ENCODE results near the gene TTI1.

The TTI1 gene

DNA sequence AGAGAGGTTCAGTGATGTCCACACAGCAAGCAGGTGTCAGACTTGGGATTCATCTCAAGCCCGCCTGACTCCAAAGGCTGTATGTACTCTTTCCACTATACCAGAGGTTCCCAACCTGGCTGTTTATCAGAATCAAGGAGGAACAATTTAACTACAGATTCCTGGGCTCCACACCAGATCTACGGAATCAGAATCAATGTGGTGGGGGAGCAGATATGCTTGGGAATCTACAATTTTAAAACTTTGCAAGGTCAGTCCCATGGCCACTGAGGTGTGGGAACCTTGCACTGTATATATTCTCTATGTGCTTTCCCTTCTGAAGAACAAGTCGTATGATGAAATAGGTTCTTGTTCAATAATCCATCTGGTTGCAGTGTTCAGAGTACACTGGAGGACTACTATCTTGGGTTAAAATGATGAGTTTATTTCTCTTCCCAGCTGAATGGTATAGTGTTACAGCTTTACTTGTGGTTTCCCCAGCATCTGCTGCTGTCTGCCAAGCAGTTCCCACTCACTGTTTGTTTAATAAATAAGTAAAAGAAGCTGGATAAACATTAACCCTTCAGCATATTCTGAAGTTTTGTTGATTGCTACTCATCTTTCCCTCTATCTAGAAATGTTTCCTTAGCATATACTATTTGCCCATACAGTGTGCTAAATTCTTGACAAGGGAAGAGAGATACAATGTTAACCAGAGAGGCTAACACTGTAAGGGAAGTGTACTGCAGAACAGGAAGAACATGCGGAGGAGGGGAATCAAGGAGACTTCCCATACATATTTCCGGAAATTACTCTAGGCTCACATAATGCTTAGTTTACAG lies 9.9 kb downstream of the TTI1 start:
- TF ChIP-seq EZH2 (IDR thresholded peaks at IDR 0.05; ENCODE audit: borderline replicate concordance, low read depth, low read length, severe bottlenecking) = no peak
- TF ChIP-seq, protein P1, sequence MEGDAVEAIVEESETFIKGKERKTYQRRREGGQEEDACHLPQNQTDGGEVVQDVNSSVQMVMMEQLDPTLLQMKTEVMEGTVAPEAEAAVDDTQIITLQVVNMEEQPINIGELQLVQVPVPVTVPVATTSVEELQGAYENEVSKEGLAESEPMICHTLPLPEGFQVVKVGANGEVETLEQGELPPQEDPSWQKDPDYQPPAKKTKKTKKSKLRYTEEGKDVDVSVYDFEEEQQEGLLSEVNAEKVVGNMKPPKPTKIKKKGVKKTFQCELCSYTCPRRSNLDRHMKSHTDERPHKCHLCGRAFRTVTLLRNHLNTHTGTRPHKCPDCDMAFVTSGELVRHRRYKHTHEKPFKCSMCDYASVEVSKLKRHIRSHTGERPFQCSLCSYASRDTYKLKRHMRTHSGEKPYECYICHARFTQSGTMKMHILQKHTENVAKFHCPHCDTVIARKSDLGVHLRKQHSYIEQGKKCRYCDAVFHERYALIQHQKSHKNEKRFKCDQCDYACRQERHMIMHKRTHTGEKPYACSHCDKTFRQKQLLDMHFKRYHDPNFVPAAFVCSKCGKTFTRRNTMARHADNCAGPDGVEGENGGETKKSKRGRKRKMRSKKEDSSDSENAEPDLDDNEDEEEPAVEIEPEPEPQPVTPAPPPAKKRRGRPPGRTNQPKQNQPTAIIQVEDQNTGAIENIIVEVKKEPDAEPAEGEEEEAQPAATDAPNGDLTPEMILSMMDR (IDR thresholded peaks at IDR 0.05; ENCODE audit: borderline replicate concordance, extremely low read depth, low read length, poor library complexity, severe bottlenecking) = no peak
- H3K4me3 ChIP-seq (ENCODE audit: low read depth in 1 of 2, low read length in 2 of 2) = no peak overlapping the region
- H4K20me1 ChIP-seq (ENCODE audit: insufficient read depth, low read length) = peaks cover 59% of the 10 kb centered on the region
- H3K9ac ChIP-seq (ENCODE audit: low read depth, low read length) = no peak overlapping the region
- no peak overlapping the region for H3K4me2 ChIP-seq (ENCODE audit: insufficient read depth, low read length)
- H3K4me1 ChIP-seq (ENCODE audit: insufficient read depth, low read length) = no peaks in the 10 kb centered on the region
- H3K36me3 ChIP-seq (ENCODE audit: insufficient read depth, low read length) = peaks cover 49% of the 10 kb centered on the region
- ATAC-seq (ENCODE audit: insufficient read depth, low read depth) (no peak), DNase-seq (no peak)
- no peak overlapping the region for H2AFZ ChIP-seq (ENCODE audit: low read depth, low read length)
- H3K9me3 ChIP-seq (ENCODE audit: insufficient read depth, low read length, severe bottlenecking) = peaks cover 14% of the 10 kb centered on the region
- H3K79me2 ChIP-seq (ENCODE audit: insufficient read depth, low read length) = peaks cover 100% of the 10 kb centered on the region
- no peak overlapping the region for H3K27ac ChIP-seq (ENCODE audit: low read length)
- no peaks in the 10 kb centered on the region for H3K27me3 ChIP-seq (ENCODE audit: insufficient read depth, low read length, poor library complexity)

DNA sequence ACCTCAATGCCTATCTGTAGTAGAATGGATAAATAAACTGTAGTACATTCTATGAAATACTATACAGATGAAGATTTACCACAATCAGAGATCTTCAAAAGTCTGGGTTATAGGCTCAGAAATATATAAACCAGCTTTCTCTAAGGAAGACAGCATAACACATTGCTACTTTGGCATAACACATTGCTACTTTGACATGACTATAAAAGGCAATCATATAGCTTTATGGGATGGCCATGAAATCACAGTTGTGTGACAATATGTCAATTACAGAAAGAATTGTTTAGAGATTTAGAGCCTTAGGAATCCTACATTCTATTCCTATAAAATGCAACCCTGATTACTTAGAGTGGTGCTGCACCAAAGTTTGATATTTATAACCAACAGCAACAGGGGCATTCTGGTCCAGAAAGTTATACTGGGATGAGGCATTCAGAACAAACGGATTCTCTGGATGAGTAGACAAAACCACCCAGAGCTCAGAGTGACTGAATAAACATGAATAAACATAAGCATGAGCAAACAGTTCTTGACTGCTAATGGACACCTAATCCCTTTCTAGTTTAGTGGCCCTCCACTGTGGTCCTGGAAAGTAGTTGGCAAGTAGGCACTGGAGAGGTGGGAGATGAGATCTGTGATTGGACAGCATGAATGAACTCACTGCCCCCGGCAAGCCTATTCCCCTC lies 12.0 kb downstream of the TTI1 start:
- TF ChIP-seq, protein P1 (IDR thresholded peaks at IDR 0.05; ENCODE audit: borderline replicate concordance, extremely low read depth, low read length, poor library complexity, severe bottlenecking) = no peak
- TF ChIP-seq EZH2 (IDR thresholded peaks at IDR 0.05; ENCODE audit: borderline replicate concordance, low read depth, low read length, severe bottlenecking) = no peak
- DNase-seq (no peak), ATAC-seq (ENCODE audit: insufficient read depth, low read depth) (no peak)
- Histone ChIP-seq H3K9me3 (ENCODE audit: insufficient read depth, low read length, severe bottlenecking) (peaks cover 20% of the 10 kb centered on the region), H4K20me1 (ENCODE audit: insufficient read depth, low read length) (peaks cover 51% of the 10 kb centered on the region), H3K36me3 (ENCODE audit: insufficient read depth, low read length) (peaks cover 70% of the 10 kb centered on the region), H3K4me3 (ENCODE audit: low read depth in 1 of 2, low read length in 2 of 2) (no peak overlapping the region), H3K79me2 (ENCODE audit: insufficient read depth, low read length) (peaks cover 100% of the 10 kb centered on the region), H2AFZ (ENCODE audit: low read depth, low read length) (no peak overlapping the region), H3K27me3 (ENCODE audit: insufficient read depth, low read length, poor library complexity) (no peaks in the 10 kb centered on the region), H3K27ac (ENCODE audit: low read length) (no peak overlapping the region), H3K9ac (ENCODE audit: low read depth, low read length) (no peak overlapping the region), H3K4me1 (ENCODE audit: insufficient read depth, low read length) (no peaks in the 10 kb centered on the region), H3K4me2 (ENCODE audit: insufficient read depth, low read length) (no peak overlapping the region)

DNA sequence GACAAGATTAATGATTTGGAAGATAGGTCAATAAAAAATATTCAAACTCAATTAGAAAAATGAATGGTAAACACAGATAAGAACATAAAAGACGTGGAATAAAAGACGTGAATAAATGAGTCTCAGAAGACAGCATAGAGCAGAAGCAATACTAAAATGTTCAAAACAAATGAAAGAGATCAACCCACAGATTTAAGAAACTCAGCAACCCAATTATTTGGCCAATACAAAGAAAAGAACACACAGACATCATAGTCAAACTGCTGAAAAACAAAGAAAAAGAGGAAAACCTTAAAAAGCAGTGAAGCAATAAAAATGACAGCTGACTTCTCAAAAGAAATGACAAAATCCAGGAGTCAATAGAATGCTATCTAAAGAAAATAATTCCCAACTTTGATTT lies 14.9 kb downstream of the TTI1 start:
- Histone ChIP-seq H3K4me2 (ENCODE audit: insufficient read depth, low read length) (no peak overlapping the region), H3K9ac (ENCODE audit: low read depth, low read length) (no peak overlapping the region), H3K4me3 (ENCODE audit: low read depth in 1 of 2, low read length in 2 of 2) (no peak overlapping the region), H3K27ac (ENCODE audit: low read length) (no peak overlapping the region), H3K36me3 (ENCODE audit: insufficient read depth, low read length) (peaks cover 79% of the 10 kb centered on the region), H3K79me2 (ENCODE audit: insufficient read depth, low read length) (peaks cover 99% of the 10 kb centered on the region), H3K27me3 (ENCODE audit: insufficient read depth, low read length, poor library complexity) (no peaks in the 10 kb centered on the region), H3K4me1 (ENCODE audit: insufficient read depth, low read length) (no peaks in the 10 kb centered on the region), H2AFZ (ENCODE audit: low read depth, low read length) (no peak overlapping the region), H4K20me1 (ENCODE audit: insufficient read depth, low read length) (peaks cover 52% of the 10 kb centered on the region; the same call in 1 of the 2 replicates), H3K9me3 (ENCODE audit: insufficient read depth, low read length, severe bottlenecking) (peaks cover 20% of the 10 kb centered on the region)
- TF ChIP-seq, protein P1 (IDR thresholded peaks at IDR 0.05; ENCODE audit: borderline replicate concordance, extremely low read depth, low read length, poor library complexity, severe bottlenecking) = no peak
- TF ChIP-seq EZH2 (IDR thresholded peaks at IDR 0.05; ENCODE audit: borderline replicate concordance, low read depth, low read length, severe bottlenecking) = no peak
- DNase-seq = no peak
- no peak for ATAC-seq (ENCODE audit: insufficient read depth, low read depth)
